Measurements from ENCODE around the gene MAL.

Gene MAL

GRCh38 chr2:94996305-94997100, 29.0 kb upstream of the MAL start:
- H3K4me3 ChIP-seq (ENCODE audit: low read depth, low read length), result no peak overlapping the region

DNA sequence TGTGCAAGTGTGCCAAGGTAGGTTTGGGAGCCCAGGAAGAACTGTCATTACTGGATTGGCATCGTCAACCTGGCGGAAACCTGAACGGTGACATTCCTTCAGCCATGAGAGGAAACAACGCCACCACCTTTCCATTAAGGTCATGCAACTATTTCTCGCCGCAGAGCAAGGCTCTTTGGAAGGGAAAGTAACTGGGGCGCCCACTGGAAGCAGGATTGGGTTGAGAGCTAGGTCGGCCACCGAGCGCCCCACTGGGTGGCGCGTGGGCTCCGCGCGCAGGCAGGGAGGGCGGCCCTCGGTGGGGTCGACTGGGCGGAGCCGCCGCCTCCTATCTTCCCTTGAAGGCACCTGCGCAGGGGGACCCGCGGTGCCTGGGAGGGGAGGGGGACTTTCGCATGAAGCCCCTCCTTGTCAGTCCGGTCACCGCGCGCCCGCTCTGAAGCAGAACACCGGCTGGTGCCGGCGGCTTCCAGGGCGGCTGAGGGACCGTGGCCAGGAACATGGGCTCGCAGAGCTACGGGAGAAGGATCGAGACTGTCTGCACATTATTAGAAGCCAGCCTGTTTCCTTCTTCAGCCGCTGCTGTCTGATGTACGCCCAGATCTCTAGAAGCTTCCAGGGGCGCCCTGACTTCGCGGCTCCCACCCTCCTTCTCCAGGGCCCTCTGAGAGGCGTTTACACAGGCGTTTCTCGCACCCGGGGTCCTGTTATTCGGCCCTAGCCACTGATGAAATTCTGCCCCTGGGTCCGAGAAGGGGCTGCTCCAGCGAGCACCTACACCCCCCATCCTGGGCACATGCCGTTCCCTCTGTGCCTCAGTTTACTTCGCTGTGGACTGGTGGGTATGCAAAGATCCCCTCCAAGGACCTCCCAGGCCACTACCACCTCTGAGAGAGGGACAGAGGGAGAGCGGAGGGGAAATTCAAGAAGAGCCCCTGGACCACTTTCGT, 27.3 kb upstream of the MAL start:
- H3K4me3 ChIP-seq (ENCODE audit: low read depth, low read length), result no peak overlapping the region

DNA sequence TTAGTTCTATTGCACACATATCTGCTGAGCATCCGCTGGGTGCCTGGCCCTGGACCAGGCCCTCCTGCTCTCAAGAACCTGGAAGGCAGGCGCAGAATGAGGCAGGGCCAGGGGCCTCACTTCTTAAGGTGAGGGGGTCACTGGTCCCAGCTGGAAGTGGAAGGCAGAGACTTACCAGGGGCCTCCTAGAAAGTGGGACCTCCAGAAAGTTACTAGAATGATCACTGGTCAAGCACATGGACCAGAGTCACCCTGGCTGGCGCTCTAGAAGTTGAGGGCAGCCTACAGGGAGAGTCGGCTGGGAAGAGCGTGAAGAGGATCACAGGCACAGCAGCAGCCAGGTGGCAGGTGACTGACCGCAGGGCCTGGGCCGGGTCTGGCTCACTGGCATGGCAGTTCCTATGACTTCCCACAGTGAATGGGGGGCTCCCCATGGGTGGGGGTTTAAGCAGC, 26.1 kb upstream of the MAL start:
- H3K4me3 ChIP-seq (ENCODE audit: low read depth, low read length), result no peak overlapping the region

- H3K4me3 ChIP-seq (ENCODE audit: low read depth, low read length), result no peak overlapping the region
These were observed 24.4 kb upstream of the MAL start for GRCh38 chr2:95001051-95001562.

- H3K4me3 ChIP-seq (ENCODE audit: low read depth, low read length), result no peak overlapping the region
These were observed 23.8 kb upstream of the MAL start for GRCh38 chr2:95001701-95002100.

DNA sequence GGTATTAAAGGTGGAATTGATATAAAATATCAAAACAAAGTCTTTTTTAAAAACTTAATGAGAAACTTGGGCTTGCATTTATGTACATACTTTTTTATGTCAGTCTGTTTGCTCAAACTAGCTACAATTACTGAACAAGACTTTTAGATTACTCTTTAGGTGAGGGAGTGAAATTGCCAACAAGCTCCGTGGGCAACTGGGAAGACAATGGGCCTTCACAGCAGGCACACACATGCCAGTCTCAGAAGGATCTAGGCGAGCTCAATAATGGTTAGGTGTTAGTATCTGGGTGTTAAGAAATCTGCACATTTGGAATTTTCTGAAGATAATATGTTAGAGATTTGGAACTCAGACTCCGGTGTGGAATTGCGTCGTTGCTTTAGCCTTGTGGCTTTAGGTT, 23.0 kb upstream of the MAL start:
- no peak overlapping the region for H3K4me3 ChIP-seq (ENCODE audit: low read depth, low read length)

- no peak overlapping the region for H3K4me3 ChIP-seq (ENCODE audit: low read depth, low read length)
These were observed 21.2 kb upstream of the MAL start for GRCh38 chr2:95004287-95004686.

GRCh38 chr2:95004711-95005110, 20.8 kb upstream of the MAL start:
- no peak overlapping the region for H3K4me3 ChIP-seq (ENCODE audit: low read depth, low read length)

DNA sequence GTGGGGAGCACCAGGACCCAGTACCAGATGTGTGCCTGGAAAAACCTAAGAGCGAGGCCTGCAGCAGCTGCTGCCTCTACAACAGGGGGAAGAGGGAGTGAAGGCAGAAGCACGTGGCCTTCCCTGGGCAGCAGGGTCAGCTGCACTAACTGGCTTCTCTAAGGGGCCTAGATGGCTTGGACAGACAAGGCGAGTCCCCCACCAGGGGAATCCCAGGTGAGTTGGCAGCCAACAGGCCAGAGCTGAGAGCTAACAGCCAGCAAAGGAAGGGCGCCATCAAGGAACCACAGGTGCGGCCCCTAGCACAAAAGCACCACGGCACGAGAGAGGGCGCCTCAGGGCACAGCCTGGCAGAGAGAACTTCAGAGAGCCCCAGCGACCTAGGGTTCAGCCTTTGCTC, 19.8 kb upstream of the MAL start:
- H3K4me3 ChIP-seq (ENCODE audit: low read depth, low read length), result no peak overlapping the region

- H3K4me3 ChIP-seq (ENCODE audit: low read depth, low read length), result no peak overlapping the region
These were observed 18.9 kb upstream of the MAL start for GRCh38 chr2:95006588-95006987.

- H3K4me3 ChIP-seq (ENCODE audit: low read depth, low read length), result no peak overlapping the region
These were observed 18.4 kb upstream of the MAL start for GRCh38 chr2:95007031-95007609.

GRCh38 chr2:95007822-95008221, 17.7 kb upstream of the MAL start:
- H3K4me3 ChIP-seq (ENCODE audit: low read depth, low read length), result no peak overlapping the region

GRCh38 chr2:95008306-95008705, 17.2 kb upstream of the MAL start:
- no peak overlapping the region for H3K4me3 ChIP-seq (ENCODE audit: low read depth, low read length)

- no peak overlapping the region for H3K4me3 ChIP-seq (ENCODE audit: low read depth, low read length)
These were observed 16.5 kb upstream of the MAL start for GRCh38 chr2:95008996-95009395.

GRCh38 chr2:95009412-95009811, 16.1 kb upstream of the MAL start:
- H3K4me3 ChIP-seq (ENCODE audit: low read depth, low read length), result no peak overlapping the region

- H3K4me3 ChIP-seq (ENCODE audit: low read depth, low read length), result no peak overlapping the region
These were observed 15.4 kb upstream of the MAL start for GRCh38 chr2:95010126-95010525.

GRCh38 chr2:95010718-95011117, 14.8 kb upstream of the MAL start:
- H3K4me3 ChIP-seq (ENCODE audit: low read depth, low read length), result no peak overlapping the region

DNA sequence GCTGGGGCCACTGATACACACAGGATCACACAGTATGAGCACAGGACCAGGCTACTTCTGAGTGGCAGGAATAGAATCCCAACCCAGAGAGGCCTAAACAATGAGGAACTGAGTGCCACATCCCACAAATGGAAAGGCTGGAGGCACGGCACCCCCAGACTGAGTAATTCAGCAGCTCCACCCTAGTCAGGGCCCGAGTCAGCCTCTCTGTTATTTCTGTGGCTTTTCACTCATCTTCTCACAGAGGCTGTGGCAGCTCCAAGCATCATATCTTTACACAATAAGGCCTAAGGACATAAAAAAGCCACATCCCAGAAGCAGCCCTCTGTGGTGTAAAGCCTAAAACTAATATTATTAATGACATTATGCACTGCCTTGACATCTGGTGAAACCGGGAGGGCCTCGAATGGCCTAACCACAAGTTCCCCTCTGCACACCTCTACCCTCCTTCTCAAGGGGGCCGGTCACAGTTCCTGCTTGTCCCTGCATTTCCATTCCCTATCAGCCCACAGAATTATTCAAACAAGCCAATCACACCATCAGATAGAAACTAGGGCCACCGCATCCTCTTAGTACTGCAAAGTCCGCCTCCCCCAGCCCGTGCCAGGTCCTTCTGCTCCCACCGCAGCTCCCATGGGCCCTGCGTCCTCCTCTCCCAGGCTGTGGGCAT, 12.5 kb upstream of the MAL start:
- no peak overlapping the region for H3K4me3 ChIP-seq (ENCODE audit: low read depth, low read length)

GRCh38 chr2:95013726-95014125, 11.8 kb upstream of the MAL start:
- no peak overlapping the region for H3K4me3 ChIP-seq (ENCODE audit: low read depth, low read length)

DNA sequence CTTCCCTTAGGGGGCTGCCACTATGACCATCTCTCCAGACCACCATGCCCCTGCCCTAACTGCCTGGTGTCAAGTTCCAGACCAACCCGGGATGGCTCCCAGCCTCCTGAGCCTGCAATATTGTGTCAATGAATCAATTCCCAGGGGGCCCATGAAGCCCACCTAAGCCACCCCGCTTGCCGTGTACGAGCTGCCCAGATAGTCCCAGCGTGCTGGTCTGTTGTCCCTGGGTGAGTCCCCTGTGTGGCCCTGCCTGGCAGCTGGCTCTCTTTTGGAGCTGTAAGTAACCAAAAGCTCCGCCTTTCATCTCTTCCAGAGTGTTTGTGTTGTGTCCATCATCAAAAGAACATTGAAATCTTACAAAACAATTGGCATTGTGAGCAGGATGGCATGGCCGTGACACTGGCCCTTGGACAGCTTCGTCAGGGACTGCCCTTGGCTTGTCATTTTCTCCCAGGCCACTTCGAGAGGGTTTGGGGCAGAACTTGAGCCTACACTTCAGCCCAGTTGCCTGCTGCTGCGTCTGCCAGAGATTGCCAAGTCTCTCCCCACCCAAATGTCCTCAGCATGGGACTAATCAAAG, 11.3 kb upstream of the MAL start:
- H3K4me3 ChIP-seq (ENCODE audit: low read depth, low read length), result no peak overlapping the region
